GM19240 (cell line): ENCODE data around the gene ESPL1.
"Not testable (repeated sequence)": the region's sequence is repeated elsewhere in the genome, so short reads cannot be mapped to it uniquely, and the experiment has no call there.

Experiments
- DNase-seq: peaks from one replicate; pipeline ENCODE4 v3.0.0; 2011; ENCODE audit warnings: low spot score; ENCODE audit not compliant: insufficient read length

Gene ESPL1

DNA sequence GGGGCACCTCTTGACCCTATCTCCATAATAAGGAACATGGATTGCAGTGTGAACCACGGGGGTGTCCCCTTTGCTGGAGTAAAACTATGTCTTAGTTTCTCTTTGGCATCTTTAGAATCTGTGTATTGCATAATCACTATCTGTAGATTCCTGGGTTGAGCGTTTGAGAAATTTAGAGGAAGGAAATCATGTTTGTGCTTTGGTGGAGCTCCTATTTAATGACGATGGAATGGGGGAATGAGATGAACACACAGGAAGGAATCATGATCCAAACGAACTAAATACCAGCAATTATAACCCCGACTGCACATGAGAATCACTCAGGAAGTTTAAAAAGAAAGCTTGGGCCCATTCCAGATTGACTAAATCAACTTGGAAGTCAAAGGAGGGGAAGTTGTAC, 30.1 kb downstream of the ESPL1 start:
- no peak for DNase-seq

GRCh38 chr12:53299101-53299453, 31.0 kb downstream of the ESPL1 start:
- DNase-seq, result no peak

DNA sequence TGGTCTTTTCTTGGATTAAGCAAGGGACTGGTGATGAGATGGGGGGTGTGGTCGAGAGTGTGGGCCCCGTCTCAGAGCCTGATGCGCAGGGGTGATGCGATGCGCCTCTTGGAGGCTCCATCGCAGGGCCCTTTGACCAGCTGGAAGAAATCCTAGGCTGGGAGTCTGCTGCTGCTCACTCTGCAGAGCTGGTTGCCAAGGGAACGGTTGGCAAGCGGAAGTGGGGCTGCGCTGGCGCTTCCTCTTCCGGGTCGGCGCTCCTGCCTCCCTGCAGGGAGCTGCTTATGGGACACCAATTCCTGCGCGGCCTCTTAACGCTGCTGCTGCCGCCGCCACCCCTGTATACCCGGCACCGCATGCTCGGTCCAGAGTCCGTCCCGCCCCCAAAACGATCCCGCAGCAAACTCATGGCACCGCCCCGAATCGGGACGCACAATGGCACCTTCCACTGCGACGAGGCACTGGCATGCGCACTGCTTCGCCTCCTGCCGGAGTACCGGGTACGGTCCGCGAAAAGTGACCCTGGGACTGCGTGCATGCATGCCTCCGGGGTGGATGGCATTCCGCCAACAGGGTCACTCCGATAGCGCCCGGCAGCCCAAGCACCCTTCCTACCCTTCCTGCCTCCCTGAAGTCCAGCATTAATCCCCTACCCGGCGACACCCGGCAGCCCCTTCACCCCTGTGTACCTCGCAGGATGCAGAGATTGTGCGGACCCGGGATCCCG, 31.5 kb downstream of the ESPL1 start, which contains the start of gene MYG1:
TSS of gene MYG1 (plus strand) at position 242 of the 727 bp plus-strand sequence. CDS start at position 285, 43 bp downstream.
- peak; percentile 86 for DNase-seq

DNA sequence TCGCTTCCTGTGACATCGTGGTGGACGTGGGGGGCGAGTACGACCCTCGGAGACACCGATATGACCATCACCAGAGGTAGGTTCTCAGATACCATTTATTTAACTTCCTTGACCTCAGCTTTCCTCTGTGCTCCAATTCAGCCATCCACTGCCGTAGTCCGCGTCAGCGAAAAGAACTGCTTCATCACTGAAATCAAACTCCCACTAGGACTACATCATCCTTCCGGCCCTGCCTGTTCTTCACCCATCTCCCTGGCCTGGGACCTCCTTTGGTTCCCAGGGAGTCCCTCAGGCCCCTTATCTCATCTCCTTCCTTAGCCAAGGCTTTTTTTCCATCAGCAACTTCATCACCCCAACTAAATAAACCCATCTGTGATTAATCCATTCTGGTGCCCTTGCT, 32.1 kb downstream of the ESPL1 start:
- DNase-seq, result no peak

GRCh38 chr12:53302903-53303302, 34.8 kb downstream of the ESPL1 start:
- no peak for DNase-seq

DNA sequence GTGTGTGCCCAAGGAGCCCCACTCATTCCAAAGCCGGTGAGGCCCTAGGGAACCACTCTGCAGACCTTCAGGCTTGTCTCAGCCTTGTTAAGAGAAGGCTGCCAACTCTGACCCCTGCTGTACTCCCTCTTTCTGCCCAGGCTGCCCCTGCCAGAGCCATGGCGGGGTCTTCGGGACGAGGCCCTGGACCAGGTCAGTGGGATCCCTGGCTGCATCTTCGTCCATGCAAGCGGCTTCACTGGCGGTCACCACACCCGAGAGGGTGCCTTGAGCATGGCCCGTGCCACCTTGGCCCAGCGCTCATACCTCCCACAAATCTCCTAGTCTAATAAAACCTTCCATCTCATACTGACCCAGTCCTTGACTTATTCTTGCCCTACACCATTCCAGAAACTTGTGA, 38.7 kb downstream of the ESPL1 start:
- no peak for DNase-seq

- DNase-seq, result no peak
Measured at GRCh38 chr12:53308276-53308675, 40.2 kb downstream of the ESPL1 start.

DNA sequence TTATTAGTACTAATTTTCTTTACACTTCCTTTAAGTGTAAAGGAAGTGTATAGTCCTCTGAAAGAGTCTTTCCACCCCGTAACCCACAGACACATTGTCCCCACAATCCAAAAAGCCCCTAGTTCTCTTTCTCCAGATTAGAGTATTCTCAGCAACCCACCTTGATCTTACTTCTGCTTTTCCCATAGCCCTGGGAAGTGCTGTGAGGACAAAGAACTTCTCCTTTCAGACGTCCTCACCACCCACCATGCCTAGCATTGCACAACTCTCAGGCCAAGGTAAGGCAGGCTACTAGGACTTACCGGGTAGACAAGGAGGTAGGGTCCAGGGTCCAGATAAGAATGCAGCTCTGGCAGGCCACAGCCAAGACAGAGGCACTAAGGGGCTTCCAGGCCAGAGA, 45.9 kb downstream of the ESPL1 start:
- DNase-seq, result no peak

GRCh38 chr12:53320352-53321195, 52.5 kb downstream of the ESPL1 start:
- no peak for DNase-seq

DNA sequence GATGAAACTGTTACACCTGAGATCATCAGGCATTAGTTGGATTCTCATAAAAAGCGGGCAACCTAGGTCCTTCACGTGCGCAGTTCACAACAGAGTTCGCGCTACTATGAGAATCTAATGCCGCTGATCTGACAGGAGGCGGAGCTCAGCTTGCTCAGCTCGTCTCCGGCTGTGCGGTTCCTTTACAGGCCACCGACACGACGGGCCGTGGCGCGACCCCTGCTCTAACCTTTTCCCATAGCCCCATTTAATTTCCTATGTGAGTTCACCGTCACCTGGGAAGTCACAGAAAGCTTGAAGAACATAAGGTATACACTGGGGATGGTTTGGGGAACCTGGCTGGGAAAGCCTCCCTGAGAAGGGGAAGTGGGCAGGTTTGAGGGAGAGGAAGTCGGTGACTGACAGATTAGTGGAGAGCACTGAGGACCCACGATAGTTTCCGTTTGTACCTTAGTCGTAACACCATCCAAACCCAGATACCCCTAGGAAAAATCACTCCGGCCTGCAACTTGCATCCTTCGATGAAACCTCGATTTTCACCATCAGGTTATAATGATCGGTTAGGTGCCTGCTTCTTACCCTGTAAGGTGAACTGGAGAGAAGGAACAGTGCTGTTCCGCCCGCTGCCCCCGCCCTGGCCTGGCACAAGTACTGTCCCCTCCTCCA, 56.1 kb downstream of the ESPL1 start:
- DNase-seq, result no peak

DNA sequence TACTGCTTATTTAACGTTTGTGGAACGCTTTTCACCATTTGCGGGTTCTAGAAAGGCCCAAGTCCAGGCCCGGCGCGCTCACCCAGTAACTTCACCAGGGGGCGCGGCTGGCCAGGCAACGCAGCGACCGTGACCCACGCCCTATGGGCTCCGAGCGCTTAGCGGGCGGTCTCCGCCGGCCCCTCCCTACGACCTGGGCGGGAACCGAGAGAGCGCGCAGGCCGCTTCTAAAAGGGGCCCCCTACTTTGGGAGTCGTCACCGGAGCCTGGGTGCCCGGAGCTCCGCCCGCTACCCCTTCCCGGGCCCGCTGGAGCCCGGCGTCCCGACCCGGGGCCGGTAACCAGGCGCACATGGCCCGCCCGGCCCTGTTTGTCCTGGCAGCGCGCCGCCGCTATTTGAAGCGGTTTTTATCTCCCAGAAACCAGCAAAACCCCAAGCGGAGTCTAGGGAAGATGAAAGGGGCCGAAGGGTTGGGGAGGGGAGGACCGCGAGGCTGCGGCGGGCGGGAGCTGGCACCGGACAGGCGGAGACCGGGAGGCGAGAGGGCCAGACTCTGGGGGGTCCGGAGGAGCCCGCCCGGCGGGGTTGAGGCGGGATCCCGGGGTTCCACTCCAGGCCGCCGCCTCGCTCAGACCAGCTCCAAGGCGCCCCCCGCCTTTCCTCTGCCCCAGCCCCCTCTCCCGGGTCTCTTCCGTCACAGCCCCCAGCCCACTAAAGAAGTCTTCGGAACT, 56.8 kb downstream of the ESPL1 start:
- peak; percentile 91 for DNase-seq

GRCh38 chr12:53325511-53326061, 57.5 kb downstream of the ESPL1 start:
- no peak for DNase-seq

DNA sequence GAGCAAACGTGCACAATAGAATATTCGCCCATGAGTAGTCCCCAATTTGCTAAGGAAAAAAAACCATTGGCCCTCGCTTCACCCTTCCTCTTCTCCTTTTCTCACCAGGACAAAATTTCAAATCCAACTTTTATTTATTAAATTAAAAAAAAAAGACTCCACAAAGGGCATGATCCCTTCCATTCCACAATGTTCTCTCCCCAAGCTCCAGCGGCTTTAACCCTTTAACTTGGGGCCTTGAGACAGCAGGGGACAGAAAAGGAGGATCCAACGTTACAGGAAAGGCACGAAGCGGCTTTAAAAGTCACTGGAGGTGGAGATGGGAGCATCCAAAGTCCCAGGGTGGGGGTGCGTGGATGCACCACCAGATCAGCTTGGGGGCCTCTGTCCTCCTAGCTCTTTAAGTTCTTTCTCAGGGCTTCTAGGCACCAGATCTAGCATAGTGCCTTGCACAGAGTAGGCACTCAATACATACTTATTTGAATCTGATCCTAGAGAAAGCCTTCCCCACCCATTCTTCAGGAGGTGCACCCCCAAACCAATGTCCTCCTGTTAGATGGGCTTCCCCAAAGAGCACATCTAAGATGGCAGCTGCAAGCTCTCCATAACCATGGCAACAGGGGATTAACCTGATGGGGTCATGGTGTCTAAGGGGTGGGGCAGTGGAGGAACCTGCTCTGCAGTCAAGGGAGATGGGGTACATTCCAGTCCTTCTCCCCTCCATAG, 58.5 kb downstream of the ESPL1 start:
- DNase-seq, result no peak

DNA sequence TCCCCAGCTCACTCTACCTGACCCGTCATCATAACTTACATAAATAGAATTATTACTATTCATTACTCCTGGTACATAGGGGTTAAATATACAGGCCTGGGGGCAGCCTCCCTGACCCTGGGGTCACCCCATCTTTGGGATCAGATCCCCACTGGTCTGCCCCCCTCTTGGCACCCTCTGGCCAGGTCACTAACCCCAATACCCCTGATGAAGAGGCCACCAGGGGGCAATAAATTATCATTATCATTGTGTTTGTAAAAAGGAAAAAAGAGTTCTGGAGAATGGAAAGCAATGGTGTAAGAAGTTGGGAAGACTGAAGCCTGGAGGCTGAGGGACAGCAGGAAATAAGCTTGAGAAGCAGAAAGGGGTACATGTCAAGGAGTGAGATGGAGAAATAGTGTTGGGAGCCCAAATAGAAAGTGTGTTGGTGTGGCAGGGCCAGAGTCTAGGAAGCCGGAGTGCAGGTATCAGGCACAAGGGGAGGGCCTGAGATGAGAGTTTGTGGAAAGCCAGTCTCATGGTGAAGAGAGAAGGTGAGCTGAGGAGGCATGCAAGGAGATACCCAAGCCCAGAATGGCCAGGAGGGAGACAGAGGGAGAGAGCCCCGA, 59.4 kb downstream of the ESPL1 start:
- no peak for DNase-seq

DNA sequence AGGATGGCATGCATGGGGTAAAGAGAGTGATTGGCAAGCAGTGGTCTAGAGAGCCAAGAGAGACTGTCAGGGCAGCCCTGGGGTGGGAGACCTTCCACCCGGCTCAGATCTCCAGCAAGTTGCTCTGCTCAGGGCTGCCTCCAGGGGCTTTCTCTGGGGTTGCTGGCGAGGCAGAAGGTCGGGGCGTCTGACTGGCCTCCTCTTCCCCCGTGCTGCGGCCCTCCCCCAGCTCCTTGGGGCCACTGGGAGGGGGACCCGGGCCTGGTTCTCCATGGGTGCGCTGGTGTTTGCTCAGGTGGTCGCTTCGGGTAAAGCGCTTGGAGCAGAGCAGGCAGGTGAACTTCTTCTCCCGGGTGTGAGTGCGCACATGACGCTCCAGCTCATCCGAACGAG, 59.9 kb downstream of the ESPL1 start:
- no peak for DNase-seq

GRCh38 chr12:53330671-53331070, 62.6 kb downstream of the ESPL1 start:
- DNase-seq, result no peak

GRCh38 chr12:53332339-53332738, 64.2 kb downstream of the ESPL1 start:
- not testable (repeated sequence) for DNase-seq

GRCh38 chr12:53332744-53333143, 64.6 kb downstream of the ESPL1 start:
- DNase-seq, result no peak

DNA sequence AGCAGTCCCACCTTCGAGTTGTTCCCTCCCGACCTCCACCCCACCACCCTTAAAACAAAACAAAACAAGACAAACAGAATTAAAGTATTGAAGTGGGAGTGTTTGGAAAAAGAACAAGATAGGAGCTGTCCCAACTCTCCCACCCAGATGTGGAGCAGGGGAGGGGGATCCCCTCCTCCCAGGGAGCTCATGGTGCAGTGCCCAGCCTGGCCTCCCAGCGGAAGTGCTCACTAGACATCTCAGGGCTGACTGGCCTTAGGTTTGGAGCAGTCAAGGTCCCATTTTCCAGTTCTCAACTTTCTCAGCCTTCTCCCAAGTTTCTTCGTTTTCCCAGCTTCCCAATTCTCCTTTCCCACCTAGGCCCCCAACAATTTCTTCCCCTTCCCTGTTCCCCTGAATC, 65.2 kb downstream of the ESPL1 start:
- no peak for DNase-seq

DNA sequence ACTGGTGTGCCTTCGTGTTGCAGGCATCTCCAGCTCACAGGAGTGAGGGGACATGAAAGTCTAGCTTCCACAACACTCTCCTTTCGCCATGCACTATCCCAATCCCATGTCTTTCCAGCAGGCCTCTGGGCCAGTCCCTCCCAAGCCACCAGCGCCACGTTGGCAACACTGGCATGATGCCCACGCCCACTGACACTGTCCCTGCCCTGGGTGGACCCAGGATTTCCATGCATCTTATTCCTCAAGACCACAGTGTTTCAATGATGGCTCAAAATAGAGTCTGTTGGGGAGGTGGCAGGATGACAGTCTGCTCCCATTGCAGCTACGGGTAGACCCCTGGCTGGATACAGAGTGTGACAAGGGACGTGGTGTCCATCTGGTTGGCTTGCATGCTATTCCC, 65.7 kb downstream of the ESPL1 start:
- no peak for DNase-seq
